HG02610 (cell line): Measurements from ENCODE around the gene HNF1A.
A peak's percentile ranks its signal among the peaks of the same experiment; 100 is the strongest.
"Not testable (repeated sequence)": the region's sequence is repeated elsewhere in the genome, so short reads cannot be mapped to it uniquely, and the experiment has no call there.

ENCODE experiments used
- ATAC-seq: cut with Tn5 transposase; IDR thresholded peaks from one replicate; pipeline ENCODE4 v1.9.1; 2021; ENCODE audit warnings: mild to moderate bottlenecking, moderate library complexity; ENCODE audit not compliant: unreplicated experiment

The HNF1A gene

GRCh38 chr12:121038861-121039668 lies 60.7 kb downstream of the HNF1A start, which contains the start of gene OASL:
OASL (minus strand) TSS chr12:121039246; CDS start chr12:121038971, 275 bp downstream.
- peak; percentile 46 for ATAC-seq

- no peak for ATAC-seq
These were observed 64.7 kb downstream of the HNF1A start for GRCh38 chr12:121043067-121043466.

- ATAC-seq = not testable (repeated sequence)
These were observed 69.1 kb downstream of the HNF1A start for GRCh38 chr12:121047400-121047799.

- ATAC-seq = no peak
These were observed 70.1 kb downstream of the HNF1A start for GRCh38 chr12:121048442-121048841.

- no peak for ATAC-seq
These were observed 72.4 kb downstream of the HNF1A start for GRCh38 chr12:121050725-121051124.
